K562 (cell line): ENCODE measurements around the gene DENND5B. TPM values are rescaled to one million over a fixed set of nuclear protein-coding genes. Genes with fewer than 3 reads are reported as not detected.

Experiments used
- ARID2 ChIP-seq: fragments of 450-650 bp; IDR thresholded peaks from 2 replicates; pipeline ENCODE4 v1.6.1; 2017; ENCODE audit warnings: antibody characterized with exemption, mild to moderate bottlenecking
- CEBPB ChIP-seq: fragments of 450-650 bp; IDR thresholded peaks from 2 replicates; pipeline ENCODE4 v1.6.1; 2016; ENCODE audit warnings: missing genetic modification characterization, missing compliant biosample characterization
- CTBP1 ChIP-seq: fragments of 450-650 bp; IDR thresholded peaks from 2 replicates; pipeline ENCODE4 v1.6.1; 2016; ENCODE audit warnings: borderline replicate concordance
- DNMT1 ChIP-seq: fragments of 450-650 bp; IDR thresholded peaks from 2 replicates; pipeline ENCODE4 v1.6.1; 2016; ENCODE audit warnings: antibody characterized with exemption, mild to moderate bottlenecking
- ELF1 ChIP-seq: fragments of 200-800 bp; sonication (Bioruptor generic); IDR thresholded peaks from 2 replicates; pipeline ENCODE4 v1.6.1; 2016; ENCODE audit warnings: missing genetic modification characterization, missing compliant biosample characterization
- KDM2B ChIP-seq: fragments of 250-450 bp; sonication (Bioruptor Pico); IDR thresholded peaks from 2 replicates; pipeline ENCODE4 v1.8.0; 2021; ENCODE audit warnings: mild to moderate bottlenecking, moderate library complexity
- L3MBTL2 ChIP-seq: fragments of 450-650 bp; IDR thresholded peaks from 2 replicates; pipeline ENCODE4 v1.6.1; 2016; ENCODE audit warnings: mild to moderate bottlenecking, moderate library complexity
- SAFB ChIP-seq: fragments of 200-400 bp; formaldehyde crosslinking; IDR thresholded peaks from 2 replicates; pipeline ENCODE4 v1.6.1; 2017; ENCODE audit warnings: low read depth, low read length, borderline replicate concordance
- SIRT6 ChIP-seq: IDR thresholded peaks from one replicate; pipeline ENCODE4 v1.6.1; 2012; ENCODE audit warnings: low read depth, mild to moderate bottlenecking, control low read depth, inconsistent platforms, low read length, moderate library complexity
- U2AF1 ChIP-seq: fragments of 200-400 bp; formaldehyde crosslinking; optimal IDR thresholded peaks from 2 replicates; pipeline ENCODE3; 2017; ENCODE audit warnings: mild to moderate bottlenecking, low read depth, low read length, moderate library complexity
- ZBTB17 ChIP-seq: fragments of 450-650 bp; formaldehyde crosslinking; IDR thresholded peaks from 2 replicates; pipeline ENCODE4 v1.4.0; 2020; ENCODE audit warnings: mild to moderate bottlenecking
- ZFX ChIP-seq: sonication (generic); formaldehyde crosslinking; IDR thresholded peaks from 2 replicates; pipeline ENCODE4 v1.8.0; 2022; ENCODE audit warnings: mild to moderate bottlenecking, missing genetic modification reagents, moderate library complexity
- ZNF184 ChIP-seq: sonication (generic); formaldehyde crosslinking; IDR thresholded peaks from 2 replicates; pipeline ENCODE4 v1.5.0; 2020; ENCODE audit warnings: missing genetic modification reagents
- polyA plus RNA-seq, 8 experiments: library from polyadenylated mRNA; depleted of rRNA in 4 of 8; stranded (reverse) in 5 of 8; unstranded in 3 of 8; fragments of >200 nt; fragmentation: Nextera tagmentation in 2 of 8; fragmentation: Illumina TruSeq in 1 of 8; extraction: Ambion mirVana in 2 of 8; extraction: Trizol in 1 of 8; gene quantifications; 2 replicates each; pipeline versions ENCODE4 v1.2.1 to v1.2.3, GENCODE V29; 2011 to 2014; ENCODE audit warnings: inconsistent platforms in 1 of 8, missing spikeins in 1 of 8
- total RNA-seq, 7 experiments: library from RNA; depleted of rRNA in 6 of 7; stranded (reverse); fragments of >200 nt in 6 of 7; fragmentation: Illumina TruSeq in 2 of 7; extraction: Trizol in 2 of 7; gene quantifications; 2 replicates each; pipeline versions ENCODE4 v1.2.1 to v1.2.3, GENCODE V29; 2011 to 2021; ENCODE audit warnings: low replicate concordance in 1 of 7
- TF ChIP-seq, protein P1 (sequence below): fragments of 450-650 bp; formaldehyde crosslinking; IDR thresholded peaks from 2 replicates; pipeline ENCODE4 v1.4.0; 2020; ENCODE audit warnings: mild to moderate bottlenecking, moderate library complexity
- TF ChIP-seq, protein P2 (sequence below): fragments of 250-450 bp; sonication (Bioruptor Pico); IDR thresholded peaks from 2 replicates; pipeline ENCODE4 v1.8.0; 2021; ENCODE audit warnings: borderline replicate concordance, mild to moderate bottlenecking, moderate library complexity; ENCODE audit not compliant: poor library complexity, severe bottlenecking
- TF ChIP-seq, protein P3 (sequence below): IDR thresholded peaks from 2 replicates; pipeline ENCODE4 v1.6.1; 2011; ENCODE audit warnings: borderline replicate concordance, low read depth, mild to moderate bottlenecking, moderate library complexity, low read length; ENCODE audit not compliant: insufficient read depth, poor library complexity, severe bottlenecking
- TF ChIP-seq, protein P4 (sequence below): fragments of 250-450 bp; sonication (Bioruptor Pico); IDR thresholded peaks from 2 replicates; pipeline ENCODE4 v1.4.0; 2020; ENCODE audit warnings: mild to moderate bottlenecking, moderate library complexity, borderline replicate concordance
- TF ChIP-seq, protein P5 (sequence below): sonication (generic); formaldehyde crosslinking; IDR thresholded peaks from 2 replicates; pipeline ENCODE4 v1.9.0; 2022; ENCODE audit warnings: mild to moderate bottlenecking, missing genetic modification reagents

DENND5B gene
- total and polyA plus RNA-seq, 9 of the 15 experiments (the other 6 are each of a cell fraction or from before 2014, with no cell fraction given): 0.99 to 6.0 (median 3.6) TPM

DNA sequence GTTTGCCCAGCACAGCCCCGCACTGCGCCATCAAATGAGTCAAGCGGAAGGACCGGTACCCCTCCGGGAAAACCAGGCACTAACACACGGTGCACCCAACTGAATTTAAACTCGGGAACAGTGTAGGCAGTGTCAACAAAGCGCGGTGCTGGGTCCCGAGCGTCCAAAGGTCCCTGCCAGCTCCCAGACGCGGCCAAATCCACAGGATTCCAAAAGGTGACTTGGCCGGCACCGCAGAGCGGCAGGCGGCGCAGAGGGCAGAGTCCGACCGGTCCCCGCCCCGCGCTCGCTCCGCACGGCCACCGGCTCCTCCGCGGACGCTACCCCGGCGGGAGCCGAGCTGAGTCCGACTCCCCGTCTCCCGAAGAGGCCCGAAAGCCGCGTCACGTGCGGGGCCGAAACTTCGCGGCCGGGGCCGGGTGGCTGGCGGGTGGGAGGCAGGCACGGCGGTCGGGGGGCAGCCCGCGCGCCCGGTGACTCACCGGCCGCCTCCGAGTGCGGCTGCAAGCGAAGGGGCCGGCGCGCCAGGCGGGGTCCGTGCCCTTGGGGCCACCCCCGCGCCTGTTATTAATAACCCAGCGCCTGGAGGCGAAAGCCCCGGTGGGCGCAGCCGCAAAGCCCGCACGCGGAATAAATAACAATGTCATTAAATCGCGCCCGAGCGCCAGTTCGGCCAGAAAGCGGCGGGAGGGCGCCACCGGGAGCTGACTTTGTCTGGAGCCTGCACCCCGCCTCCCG is 863 bp downstream of the DENND5B start (continued):
- TF ChIP-seq, protein P1, sequence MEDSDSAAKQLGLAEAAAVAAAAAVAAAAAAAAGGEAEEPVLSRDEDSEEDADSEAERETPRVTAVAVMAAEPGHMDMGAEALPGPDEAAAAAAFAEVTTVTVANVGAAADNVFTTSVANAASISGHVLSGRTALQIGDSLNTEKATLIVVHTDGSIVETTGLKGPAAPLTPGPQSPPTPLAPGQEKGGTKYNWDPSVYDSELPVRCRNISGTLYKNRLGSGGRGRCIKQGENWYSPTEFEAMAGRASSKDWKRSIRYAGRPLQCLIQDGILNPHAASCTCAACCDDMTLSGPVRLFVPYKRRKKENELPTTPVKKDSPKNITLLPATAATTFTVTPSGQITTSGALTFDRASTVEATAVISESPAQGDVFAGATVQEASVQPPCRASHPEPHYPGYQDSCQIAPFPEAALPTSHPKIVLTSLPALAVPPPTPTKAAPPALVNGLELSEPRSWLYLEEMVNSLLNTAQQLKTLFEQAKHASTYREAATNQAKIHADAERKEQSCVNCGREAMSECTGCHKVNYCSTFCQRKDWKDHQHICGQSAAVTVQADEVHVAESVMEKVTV: no peak
- TF ChIP-seq ARID2 (no peak), SIRT6 (no peak), L3MBTL2 (peak; percentile 34; the same call in 1 of the 2 replicates), ELF1 (tag) (no peak), ZBTB17 (CRISPR knock-in tag) (0 out of 2 replicates have a peak, but pooled peaks have one; percentile 34), U2AF1 (no peak), SAFB (no peak), CTBP1 (peak; percentile 82; the same call in 1 of the 2 replicates), CEBPB (tag) (no peak), KDM2B (CRISPR knock-in tag) (no peak; the same call in 1 of the 2 replicates), ZFX (peak; percentile 25; the same call in 1 of the 2 replicates), ZNF184 (CRISPR knock-in tag) (no peak), DNMT1 (no peak)
- TF ChIP-seq, protein P2, sequence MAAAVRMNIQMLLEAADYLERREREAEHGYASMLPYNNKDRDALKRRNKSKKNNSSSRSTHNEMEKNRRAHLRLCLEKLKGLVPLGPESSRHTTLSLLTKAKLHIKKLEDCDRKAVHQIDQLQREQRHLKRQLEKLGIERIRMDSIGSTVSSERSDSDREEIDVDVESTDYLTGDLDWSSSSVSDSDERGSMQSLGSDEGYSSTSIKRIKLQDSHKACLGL: no peak
- TF ChIP-seq, protein P3, sequence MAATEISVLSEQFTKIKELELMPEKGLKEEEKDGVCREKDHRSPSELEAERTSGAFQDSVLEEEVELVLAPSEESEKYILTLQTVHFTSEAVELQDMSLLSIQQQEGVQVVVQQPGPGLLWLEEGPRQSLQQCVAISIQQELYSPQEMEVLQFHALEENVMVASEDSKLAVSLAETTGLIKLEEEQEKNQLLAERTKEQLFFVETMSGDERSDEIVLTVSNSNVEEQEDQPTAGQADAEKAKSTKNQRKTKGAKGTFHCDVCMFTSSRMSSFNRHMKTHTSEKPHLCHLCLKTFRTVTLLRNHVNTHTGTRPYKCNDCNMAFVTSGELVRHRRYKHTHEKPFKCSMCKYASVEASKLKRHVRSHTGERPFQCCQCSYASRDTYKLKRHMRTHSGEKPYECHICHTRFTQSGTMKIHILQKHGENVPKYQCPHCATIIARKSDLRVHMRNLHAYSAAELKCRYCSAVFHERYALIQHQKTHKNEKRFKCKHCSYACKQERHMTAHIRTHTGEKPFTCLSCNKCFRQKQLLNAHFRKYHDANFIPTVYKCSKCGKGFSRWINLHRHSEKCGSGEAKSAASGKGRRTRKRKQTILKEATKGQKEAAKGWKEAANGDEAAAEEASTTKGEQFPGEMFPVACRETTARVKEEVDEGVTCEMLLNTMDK: no peak
- TF ChIP-seq, protein P4, sequence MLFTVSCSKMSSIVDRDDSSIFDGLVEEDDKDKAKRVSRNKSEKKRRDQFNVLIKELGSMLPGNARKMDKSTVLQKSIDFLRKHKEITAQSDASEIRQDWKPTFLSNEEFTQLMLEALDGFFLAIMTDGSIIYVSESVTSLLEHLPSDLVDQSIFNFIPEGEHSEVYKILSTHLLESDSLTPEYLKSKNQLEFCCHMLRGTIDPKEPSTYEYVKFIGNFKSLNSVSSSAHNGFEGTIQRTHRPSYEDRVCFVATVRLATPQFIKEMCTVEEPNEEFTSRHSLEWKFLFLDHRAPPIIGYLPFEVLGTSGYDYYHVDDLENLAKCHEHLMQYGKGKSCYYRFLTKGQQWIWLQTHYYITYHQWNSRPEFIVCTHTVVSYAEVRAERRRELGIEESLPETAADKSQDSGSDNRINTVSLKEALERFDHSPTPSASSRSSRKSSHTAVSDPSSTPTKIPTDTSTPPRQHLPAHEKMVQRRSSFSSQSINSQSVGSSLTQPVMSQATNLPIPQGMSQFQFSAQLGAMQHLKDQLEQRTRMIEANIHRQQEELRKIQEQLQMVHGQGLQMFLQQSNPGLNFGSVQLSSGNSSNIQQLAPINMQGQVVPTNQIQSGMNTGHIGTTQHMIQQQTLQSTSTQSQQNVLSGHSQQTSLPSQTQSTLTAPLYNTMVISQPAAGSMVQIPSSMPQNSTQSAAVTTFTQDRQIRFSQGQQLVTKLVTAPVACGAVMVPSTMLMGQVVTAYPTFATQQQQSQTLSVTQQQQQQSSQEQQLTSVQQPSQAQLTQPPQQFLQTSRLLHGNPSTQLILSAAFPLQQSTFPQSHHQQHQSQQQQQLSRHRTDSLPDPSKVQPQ: no peak
- TF ChIP-seq, protein P5, sequence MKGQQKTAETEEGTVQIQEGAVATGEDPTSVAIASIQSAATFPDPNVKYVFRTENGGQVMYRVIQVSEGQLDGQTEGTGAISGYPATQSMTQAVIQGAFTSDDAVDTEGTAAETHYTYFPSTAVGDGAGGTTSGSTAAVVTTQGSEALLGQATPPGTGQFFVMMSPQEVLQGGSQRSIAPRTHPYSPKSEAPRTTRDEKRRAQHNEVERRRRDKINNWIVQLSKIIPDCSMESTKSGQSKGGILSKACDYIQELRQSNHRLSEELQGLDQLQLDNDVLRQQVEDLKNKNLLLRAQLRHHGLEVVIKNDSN (CRISPR knock-in tag): peak; percentile 69
